ENCODE results near the gene ASIC4.

The ASIC4 gene

DNA sequence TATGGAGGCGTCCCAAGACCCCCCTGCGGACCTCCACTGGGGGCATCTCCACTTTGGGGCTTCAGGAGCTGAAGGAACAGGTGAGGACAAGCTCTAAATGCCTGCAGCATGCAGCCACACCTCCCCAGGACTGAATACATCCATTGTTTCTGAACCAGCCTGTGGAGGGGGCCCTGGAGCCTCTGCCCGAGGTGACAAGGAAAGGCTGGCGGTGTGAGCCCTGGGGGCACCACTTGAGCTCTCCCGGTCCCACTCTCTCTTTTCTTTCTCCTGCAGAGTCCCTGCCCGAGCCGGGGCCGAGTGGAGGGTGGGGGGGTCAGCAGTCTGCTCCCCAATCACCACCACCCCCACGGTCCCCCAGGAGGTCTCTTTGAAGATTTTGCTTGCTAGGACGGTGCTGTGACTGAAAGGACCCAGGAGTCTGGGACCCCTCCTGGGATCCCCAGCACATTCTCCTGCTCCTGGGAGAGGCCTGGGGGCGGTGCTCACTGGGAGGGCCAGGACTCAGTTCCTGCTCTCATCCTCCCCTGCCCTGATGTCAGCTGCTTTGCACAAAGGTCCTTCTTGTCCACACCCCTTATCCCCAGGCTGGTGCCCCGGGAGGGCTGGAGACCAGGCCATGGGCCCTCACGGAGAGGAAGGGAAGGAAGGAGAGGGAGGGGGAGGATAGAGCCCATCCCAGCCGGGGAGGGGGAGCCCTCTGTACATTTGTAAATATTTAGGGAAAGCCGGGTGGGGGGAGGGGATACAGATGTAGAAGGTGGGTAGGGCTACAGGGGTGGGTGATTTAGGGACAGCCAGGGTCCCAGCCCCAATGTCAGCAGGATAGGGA lies 23.6 kb downstream of the ASIC4 start:
- DNase-seq = no peak

DNA sequence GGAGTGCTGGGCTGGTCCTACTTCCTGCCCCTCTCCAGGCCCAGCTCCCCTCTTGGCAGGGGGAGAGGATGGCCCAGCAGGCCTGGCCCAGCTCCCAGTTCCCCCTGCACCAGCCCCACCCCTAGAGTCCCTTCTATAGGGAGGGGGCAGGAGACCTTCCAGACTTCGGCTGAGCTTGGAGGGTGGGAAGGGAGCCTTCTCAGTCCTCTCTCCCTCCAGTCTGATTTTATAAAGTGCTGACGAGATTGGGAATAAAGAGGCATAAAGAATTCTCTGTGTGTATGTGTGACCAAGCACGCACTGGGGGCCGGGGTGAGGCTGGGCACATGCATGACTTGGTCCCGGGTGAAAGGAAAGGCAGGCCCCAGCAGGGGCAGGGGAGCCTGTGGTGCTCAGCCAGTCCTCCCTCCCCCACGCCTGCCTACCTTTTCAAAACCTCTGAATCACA lies 24.2 kb downstream of the ASIC4 start:
- no peak for DNase-seq

DNA sequence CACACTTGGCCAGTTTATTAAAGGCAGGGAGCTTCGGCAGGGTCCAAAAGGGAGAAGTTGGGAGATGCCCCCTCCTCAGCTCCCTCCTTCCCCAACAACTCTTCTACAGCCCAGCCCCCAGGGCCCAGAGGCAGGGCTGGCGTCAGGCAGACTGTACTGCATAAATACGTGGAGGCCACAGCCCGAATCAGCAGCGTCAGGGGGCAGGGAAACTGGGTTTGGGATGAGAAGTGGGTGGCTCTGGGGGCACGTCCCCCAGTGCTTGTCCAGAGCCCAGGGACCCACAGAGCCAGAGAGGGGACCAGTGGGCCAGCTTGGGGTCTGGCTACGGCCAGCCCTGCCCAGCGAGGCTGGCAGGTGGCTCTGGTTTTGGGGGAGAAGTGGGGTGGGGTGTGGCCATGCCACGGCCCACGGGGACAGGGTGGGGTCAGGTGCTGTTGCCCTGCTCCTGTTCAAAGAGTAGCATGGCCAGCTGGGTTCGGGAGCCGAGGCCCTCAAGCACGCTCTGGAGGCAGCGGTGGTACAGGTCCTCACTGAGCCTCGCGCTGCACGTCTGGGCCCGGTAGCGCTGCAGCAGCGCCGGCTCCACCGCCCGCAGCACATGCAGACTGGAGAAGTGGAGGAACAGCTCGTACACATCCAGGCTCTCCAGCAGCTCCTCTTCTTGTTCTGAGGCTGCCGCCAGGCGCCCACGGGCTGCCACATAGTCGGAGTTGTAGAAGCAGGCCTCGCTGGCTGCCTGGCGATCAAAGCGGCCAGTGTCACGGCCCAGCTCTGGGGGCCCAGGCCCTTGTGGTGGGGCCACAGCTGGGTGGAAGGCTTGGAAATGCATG lies 24.9 kb downstream of the ASIC4 start:
- no peak for DNase-seq

DNA sequence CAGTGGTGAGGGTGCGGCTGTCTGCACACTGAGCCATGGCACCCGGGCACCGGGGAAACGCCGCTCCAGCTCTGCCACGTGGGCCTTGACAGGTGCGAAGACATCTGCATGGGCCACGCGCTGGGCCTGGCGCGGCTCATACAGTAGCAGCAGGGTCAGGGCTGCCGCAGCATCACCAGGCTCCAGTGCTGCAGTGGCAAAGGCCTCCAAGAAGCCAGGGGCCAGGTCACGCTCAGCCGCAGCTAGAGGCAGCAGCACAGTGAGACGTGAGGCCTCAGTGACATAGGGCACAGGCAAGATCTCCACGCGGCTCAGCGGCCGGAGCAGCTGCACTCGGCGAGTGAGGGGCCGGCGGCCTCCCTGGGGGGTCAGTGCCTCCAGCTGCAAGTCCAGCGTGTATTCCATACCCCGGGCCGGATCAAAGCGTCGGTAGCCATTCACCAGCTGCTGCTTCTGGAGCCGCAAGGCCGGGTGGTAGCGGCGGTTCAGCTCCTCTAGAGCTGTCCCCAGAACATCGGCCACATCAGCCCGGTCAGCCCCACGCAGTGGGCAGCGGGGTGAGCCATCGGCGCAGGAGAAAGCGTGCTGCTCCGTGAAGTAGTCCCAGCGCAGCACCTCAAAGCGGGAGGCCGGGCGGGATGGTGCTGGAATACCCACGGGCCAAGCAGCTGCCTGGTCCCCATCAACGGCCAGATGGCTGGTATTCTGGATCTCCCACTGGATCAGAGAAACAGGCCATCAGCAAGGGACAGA lies 25.8 kb downstream of the ASIC4 start:
- no peak for DNase-seq

- no peak for DNase-seq
Measured at GRCh38 chr2:219540784-219541504, 26.7 kb downstream of the ASIC4 start.

DNA sequence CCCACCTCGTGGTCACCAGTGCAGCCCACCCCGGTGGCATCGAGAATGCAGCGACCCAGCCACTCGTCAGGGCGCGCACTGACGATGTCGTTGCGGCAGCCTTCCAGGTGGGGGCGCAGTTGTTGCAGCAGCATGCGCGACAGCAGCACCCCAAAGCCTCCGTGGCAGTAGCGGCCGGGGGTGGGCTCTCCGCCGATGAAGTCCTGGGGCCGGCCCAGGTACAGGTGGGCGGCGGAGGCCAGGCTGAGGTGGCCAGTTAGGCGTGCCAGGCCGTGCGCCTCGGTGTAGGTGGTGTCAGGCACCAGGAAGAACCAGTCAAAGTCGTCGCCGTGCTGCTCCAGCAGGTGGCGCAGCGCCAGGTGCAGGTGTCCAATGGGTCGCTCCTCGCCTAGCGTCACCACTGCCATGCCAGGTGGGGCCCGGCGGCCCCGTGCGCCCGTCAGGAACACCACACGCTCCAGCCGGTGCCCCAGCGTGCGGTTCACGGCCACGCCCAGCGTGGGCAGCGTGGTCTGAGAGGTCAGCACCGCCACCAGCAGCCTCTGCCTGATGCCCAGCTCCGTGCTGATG lies 27.4 kb downstream of the ASIC4 start:
- peak; percentile 46 for DNase-seq

DNA sequence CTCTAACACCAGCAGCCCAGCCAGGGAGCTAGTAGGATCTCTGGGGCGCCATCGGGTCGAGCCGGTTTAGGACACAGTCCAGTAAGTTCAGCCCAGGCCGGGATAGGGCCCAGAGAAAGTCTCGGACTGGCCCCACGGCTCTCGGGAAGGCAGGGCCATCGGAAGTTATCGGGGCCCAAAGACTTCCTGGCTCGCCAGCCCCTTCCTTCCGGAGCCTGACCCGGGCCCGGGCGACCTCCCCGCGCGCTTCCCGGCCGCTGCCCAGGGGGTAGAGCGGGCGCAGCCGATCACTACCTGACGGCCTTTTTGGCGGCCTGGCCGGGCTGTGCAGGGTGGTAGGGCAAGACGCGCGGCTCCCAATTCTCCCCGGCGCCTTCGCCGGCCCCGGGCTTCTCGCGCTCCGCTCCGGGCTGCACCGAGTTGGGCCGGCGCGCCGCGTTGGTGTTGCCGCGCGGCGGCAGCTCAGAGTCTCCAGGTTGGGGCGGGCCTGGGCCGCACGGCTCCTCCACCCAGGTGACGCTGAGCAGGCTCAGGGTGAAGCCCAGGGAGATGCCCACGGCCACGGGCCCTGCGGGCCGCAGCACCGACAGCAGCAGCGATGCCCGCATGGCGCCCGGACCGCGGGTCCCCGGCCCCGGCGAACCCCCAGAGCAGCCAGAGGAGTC lies 28.8 kb downstream of the ASIC4 start:
- DNase-seq = peak; percentile 48

DNA sequence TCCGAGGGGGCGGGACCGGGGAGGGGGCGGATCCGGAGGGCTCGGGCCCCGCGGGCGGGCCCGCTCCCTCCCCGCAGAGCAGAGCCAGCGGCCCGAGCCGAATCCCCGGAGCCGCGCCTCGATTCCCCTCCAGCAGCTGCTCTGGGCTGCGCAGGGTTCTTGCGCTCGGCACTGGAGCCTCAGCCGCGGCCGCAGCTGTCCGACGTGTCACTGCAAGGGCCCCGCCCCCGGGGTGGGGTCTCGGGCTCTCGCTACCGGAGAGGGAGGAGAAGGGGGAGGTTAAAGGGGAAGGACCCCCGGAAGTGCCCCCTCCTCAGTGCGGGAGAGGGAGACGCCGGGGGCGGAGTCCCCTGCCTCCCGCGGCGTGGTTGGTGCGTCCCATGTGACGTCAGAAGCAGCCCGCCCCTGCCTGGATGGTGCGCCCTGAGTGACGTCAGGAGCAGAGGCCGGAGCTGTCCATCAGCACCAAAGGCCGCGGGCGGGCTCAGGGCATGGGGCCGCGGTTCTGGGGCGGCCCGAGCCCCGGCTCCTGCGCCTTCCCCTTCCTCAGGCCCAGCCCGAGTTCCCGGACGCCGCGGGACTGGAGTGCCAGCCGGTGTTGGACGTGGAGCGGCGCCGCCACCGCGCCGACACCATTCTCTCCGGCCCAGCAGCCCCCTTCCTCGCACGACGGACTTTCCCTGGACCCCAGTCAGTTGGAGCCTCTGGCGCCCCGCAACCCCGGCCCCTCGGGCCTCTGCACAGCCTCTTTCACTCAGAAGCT lies 29.5 kb downstream of the ASIC4 start, which contains the start of the genes CHPF and TMEM198:
Gene CHPF (minus strand): TSS at position 214 of the 763 bp plus-strand sequence. CDS start 271 bp downstream, outside the sequence.
Gene TMEM198 (plus strand): TSS at position 433 of the 763 bp plus-strand sequence. CDS start 700 bp downstream, outside the sequence.
- peak; percentile 96 for DNase-seq

DNA sequence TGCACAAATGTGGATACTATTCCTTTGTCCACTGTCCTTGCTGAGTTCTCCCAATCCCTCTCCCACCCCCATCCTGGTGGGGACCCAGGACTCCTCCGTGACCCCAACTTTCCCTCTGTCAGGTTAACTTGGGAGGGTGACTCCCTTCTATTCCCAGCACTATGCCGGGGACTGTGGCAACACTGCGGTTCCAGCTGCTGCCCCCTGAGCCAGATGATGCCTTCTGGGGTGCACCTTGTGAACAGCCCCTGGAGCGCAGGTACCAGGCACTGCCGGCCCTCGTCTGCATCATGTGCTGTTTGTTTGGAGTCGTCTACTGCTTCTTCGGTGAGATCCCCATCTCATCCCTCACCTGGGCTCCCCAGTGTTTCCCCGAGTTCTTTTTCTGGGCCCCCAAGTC lies 30.3 kb downstream of the ASIC4 start:
- DNase-seq = no peak

DNA sequence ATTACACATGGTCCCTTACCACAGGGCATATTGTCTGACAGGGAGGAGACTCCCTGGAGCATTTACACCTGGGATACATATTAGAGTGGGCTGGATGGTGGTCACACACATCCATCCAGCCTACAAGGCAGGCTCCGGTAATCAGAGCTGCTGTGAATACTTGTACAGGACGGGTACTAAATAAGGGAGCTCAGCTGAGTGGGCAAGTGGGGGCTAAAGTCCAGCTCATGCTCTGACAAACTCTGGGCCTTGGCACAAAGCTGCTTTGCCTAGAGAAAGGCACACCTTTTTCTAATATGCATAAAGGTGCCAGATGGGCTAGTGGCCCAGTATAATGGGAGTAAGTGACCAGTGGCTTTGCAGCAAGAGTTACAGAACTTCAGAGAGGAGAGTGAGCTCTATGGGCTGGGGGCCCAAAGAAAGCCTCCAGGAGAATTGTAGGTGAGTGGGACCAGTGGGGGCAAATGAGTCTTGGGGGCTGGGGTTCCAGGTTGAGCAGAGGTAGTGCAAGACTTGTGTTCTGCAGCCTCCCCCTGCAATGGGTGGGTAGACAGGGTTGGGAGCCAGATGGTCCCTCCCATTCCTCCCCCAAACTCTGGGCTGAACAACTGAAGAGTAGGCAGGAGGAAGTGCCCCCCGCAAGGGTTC lies 31.1 kb downstream of the ASIC4 start:
- no peak for DNase-seq

GRCh38 chr2:219545943-219546352 lies 31.7 kb downstream of the ASIC4 start:
- no peak for DNase-seq

- no peak for DNase-seq
Measured at GRCh38 chr2:219547621-219548020, 33.3 kb downstream of the ASIC4 start.

DNA sequence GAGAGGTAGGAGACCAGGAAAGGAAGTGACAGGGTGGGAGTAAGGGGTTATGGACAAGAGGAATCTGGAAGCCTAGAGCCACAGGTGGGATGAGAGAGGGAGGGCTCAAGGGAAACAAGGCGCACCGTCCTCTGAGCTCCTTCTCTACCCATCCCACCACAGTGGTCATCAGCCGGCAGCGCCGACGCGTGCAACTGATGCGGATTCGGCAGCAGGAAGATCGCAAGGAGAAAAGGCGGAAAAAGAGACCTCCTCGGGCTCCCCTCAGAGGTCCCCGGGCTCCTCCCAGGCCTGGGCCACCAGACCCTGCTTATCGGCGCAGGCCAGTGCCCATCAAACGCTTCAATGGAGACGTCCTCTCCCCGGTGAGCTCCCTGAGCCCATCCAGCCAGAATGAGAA lies 34.7 kb downstream of the ASIC4 start:
- no peak for DNase-seq

DNA sequence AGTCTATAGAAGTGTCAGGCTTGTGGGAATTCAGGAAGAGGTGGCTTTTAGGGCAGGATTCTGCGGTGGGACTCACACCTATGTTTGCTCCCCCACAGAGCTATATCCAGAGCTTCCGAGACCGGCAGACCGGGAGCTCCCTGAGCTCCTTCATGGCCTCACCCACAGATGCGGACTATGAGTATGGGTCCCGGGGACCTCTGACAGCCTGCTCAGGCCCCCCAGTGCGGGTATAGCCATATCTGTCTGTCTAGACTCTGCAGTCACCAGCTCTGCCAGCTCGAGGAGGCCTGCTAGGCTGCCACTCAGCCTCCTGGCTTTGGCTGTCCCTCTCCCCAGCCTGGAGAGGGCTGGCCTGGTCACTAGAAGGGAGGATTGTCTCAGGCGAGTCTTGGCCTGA lies 35.3 kb downstream of the ASIC4 start:
- DNase-seq = no peak

DNA sequence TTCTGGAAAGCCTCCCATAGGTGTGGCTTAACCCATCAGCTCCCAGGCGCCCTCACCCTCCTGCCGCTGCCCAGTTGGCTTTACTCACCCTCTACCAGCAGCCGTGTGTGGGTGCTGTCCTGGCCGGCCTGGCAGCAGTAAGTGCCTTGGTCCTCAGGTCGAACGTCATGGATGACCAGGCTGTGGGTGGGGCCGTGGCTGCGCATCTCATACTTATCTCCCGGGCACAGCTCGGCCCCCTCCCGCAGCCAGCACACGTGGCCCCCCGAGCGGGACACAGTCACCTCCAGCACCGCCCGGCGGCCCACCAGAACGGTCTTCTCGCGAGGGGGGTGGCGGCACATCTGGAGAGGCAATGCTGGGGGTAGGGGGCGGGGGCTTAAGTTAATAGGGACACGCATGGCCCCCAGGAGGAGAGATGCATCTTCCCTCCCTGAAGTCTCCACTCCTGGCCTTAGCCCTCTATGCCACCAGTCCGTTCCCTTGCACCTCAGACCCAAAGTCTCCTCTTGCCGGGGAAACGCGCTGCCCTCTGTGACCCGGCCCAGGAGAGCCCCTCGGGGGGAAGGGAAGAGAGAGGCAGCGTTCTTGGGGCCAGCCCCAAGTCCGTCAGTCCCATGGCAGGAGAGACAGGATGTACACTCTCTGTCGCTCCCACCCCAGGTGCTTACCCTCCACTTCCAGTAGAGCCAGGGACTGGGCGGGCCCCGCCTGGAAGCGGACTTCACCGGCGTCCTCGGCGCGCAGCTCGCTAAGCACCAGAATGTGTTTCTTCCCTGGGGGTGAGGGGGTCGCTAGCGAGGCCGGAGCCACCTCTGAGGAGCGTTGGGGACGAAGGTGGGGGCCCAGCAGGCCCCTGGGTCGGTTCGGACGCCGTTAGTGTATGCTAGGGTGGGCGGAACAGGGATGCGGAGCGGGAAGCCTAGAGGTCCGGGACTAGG lies 37.4 kb downstream of the ASIC4 start:
- peak; percentile 26 for DNase-seq

- DNase-seq = peak; percentile 70
Measured at GRCh38 chr2:219552382-219553167, 38.3 kb downstream of the ASIC4 start.

DNA sequence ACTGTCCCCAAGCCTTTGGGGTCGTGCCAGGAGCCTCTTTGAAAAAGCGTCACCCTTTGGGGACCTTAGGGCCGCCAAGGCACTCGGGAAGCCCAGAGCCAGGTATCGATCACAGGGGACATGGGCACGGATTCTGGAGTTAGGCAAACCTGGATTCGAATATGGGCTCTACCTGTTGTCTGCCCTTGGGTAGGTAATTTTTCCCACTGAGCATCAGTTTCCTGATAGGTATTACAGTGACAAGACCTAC lies 38.8 kb downstream of the ASIC4 start:
- no peak for DNase-seq

DNA sequence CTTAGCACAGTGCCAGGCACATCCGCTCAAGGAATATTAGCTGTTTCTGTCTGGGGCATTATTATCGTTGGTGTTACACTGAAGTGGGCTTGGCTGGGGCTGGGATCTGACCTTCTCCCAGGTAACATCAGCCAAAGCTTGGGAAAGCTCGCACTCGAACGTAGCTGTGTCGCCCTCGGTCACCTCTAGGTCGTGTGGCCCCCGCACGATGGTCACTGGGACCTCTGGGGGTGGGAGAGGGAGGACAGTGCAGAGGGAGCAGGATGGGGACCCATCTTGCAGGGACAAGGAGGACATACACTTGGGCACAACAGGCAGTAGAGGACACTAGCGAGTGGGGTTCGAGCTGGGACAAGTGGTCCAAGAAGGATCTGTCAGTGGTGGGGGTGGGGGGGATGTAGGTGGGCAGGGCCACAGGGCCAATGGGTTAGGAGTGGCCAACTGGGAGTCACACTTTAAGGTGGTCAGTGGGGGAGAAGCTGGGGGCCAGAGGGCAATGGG lies 39.2 kb downstream of the ASIC4 start:
- DNase-seq = no peak

Measured in HCEC 1CT (cell line).